Measurements from ENCODE around the gene NRG3.
"Not testable (repeated sequence)": the region's sequence is repeated elsewhere in the genome, so short reads cannot be mapped to it uniquely, and the experiment has no call there.

The NRG3 gene

DNA sequence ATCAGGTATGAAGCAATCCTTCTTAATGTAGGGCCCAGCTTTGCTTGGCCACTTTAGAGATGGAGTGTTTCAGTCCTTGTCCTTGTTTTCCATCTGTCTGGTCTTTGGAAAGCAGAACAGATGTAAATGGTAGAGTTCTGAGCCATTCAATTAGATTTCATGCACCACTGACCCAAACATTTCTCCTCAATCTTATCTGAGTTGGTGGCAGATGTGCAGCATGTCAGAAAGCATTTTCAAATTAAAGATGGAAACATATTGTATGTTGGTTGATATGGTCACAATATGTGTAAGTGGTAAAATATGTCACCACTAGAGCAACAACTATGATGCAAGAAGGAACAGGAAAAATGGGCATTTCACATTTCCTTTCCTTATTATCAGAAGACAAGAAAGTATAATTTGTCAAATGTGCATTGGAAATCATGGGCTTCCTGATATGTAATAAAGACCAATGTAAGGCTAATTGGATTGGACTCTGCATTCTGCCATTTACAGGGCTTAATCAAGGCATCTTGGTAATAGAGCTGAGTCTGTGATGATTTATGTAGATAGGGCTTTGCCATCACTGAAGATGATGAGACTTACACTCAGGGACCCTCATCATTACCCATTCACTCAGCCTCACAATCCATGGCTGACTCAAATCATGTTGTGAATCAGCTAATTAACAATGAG is 750.7 kb downstream of the NRG3 start:
- no peak for DNase-seq

DNA sequence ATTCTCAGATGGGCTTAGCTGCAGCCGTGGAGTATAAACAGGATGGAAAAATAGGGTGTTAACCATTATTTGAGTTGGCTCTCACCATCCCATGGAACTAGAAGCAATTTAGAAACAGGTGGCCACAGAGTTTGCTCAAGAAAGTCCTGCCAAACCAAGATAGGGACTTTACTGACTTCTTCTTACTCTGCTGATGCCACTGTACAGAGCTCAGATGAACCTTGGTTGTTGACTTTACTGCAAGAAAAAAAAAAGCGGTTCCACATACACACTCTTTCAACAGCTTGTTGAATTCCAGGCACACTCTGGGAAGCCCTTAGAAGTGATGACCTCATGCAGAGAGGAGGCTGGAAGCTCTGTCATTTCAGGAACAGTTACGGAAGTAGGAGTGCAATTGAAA is 753.4 kb downstream of the NRG3 start:
- DNase-seq: peak; percentile 38

DNA sequence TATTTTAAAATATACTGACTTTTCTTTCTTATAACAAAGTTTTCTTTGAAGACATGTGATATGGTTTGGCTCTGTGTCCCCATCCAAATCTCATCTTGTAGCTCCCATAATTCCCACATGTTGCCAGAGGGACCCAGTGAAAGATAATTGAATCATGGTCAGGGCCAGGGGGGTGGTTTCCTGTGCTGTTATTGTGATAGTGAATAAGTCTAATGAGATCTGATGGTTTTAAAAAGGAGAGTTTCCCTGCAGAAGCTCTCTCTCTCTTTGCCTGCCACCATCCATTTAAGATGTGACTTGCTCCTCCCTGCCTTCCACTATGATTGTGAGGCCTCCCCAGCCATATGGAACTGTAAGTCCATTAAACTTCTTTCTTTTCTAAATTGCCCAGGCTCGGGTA is 768.1 kb downstream of the NRG3 start:
- no peak for DNase-seq

DNA sequence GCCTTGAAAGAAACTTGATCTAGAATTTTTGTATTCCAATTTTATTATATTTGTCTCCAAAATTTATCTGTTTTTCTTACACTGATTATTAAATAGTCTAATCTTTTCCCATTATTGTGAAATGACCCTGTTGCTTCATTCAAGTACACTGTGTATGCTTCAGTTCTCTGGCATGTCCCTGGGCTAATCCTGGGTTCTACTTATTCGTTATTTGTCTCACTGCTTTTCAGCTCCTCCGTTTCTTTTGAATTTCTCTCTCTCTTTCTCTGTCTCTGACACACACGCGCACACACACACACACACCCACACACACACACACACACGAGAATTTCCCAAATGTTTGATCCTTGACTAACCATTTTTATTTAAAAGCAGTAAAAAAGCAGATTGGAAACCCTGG is 768.6 kb downstream of the NRG3 start:
- no peak for DNase-seq

DNA sequence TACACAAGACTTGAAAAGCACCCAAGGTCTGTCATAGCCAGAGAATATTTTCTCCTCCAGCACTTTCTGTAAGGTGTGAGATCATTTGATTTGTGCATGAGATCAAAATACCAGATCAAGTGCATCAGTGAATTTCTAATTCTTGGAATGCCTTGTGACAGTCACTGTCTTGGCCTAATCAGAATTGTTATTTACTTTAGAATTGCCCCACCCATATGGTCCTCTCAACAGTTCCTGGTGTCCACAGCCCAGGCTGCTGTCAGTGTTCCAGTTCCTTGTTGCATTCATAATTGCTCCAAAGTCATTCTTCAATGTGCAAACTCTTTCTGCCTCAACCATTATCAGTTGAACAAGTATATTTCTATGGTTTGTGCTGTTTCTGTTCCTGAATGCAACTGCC is 770.2 kb downstream of the NRG3 start:
- no peak for DNase-seq

DNA sequence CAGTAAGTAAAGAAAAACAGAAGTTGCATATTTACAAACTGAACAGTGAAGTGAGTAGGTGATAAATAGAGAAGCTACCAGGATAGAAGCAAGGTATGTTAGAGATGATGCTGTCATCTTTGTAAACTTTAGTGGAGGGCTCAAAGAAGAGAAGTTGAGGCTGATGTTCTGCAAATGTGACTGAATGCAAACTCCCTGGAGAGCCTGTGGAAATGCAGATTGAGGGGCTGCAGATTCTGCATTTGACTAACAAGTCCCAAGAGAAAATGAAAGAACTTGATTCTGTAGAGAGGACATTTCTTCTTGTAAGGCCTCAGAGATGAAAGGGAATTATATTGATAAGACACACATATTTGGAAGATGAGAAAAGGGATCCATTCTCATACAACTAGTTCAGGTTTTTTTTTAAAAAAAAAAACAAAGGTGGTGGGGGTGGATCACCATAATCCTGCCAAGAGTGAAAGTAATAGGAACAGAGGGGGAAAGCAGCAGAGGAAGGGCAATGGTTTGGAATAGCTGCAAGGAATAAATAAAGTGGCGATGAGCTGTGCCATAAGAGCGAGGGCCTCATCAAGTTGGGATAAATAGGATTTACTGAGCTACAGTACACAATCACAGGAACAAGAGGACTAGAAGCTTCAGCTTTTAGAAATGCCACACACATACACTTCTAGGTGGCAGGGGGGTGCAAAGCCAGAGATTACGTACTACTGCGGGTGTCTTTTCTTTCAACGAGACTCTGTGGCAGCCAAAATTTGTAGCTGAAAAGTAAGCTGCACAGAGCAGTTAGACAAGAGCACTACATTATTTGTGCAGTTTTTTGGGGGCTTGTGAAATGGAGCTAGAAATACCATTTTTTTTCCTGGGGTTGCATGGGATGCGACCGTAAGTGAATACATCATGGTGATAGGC is 778.5 kb downstream of the NRG3 start:
- no peak for DNase-seq

DNA sequence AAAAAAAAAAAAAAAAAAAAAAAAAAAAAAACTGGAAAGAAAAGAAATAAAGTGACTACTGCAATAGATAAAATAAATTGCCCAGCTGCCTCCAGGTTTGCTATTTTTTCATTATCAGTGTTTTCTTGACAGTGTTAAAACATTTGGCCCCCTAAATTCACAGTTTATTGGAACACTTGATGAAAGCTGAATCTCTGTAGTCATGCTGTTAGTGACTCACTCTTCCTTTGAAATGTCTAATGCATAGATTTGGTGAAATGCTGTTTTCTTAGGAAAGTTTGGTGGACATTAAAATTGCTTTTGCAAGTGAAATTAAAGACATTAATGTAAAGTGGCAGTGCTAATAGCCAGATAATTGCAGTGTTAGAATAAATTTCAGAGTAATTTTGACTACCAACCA is 785.2 kb downstream of the NRG3 start:
- no peak for DNase-seq

DNA sequence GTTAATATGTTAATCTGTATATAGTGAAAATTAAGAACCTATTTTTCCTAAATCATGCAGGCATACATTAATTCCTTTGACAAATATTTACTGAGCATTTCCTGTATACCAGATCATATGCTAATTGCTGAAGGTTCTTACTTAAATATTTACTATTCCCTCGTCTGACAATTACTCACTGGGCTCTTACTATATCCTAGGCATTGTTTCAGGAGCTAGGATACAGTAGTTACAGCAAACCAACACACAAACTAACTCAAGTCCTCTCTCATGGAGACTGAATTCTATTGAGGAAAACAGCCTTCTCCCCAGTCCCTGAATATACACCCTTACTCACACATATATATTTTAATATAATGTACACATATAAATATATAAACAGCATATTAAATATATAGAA is 786.0 kb downstream of the NRG3 start:
- peak; percentile 9 for DNase-seq

DNA sequence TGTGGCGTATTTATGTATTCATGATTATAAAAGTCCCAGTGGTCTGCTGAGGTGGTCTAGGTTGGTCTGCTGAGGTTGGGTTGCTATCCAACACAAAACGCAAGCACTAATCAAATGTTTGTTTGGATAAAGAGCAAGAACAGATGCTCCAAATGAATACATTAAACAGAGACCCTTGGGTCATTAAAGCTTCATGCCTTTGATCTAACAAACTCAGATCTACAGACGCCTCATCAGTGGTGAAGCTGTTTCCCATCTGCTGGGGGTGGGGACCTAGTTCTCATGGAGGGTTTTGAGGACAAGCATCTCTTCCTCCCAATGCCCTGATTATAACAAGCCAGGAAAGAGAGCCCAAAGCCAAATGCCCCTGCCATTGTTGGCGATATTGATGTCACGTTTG is 786.7 kb downstream of the NRG3 start:
- DNase-seq: no peak

DNA sequence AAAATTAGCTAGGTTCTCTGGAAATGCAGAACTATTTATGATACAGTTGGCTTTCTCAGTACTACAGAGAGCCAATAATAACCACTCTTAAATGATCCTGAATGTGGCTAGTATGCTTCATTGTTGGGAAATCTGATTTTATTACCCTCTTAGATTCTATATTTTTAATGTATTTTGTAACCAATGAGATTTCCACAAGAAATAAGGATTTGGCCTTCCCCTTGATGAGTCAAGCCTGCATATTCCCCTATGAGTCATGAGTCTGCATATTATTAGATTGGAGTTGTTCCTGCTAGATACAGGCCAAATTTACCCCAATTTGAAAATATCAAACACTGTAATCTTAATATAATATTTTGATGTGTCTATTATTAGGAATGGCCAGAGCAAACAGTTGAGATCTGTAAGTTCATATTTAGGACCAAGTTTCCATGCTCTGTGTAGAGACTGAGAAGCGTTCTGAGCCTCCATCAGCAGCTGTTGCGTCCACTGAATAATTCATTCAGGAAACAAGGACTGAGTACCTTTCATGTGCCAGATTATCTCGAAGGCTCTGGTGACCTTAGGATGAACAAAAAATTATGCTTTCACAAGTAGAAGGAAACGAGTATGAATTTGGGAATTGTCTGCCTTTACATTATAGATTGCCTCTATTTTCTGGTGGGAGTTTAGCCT is 793.4 kb downstream of the NRG3 start:
- no peak for DNase-seq

DNA sequence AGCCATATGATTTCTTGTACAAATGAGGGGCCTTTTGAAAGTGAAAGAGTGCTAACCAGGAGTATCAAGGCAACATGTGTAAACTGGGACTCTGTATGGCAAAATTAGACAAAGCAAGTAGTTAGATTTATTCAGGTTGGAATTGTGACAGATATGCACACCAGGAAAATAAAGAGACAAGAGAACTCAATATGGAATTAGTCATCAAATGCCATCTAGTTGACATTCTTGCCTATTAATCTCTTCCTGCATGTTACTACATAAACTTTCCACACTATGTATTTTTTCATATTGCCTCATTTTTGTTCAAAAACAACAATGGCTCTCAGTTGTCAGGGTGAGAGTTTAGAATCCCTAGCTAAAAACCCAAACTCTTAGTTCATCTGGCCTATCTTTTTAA is 799.0 kb downstream of the NRG3 start:
- DNase-seq: no peak

DNA sequence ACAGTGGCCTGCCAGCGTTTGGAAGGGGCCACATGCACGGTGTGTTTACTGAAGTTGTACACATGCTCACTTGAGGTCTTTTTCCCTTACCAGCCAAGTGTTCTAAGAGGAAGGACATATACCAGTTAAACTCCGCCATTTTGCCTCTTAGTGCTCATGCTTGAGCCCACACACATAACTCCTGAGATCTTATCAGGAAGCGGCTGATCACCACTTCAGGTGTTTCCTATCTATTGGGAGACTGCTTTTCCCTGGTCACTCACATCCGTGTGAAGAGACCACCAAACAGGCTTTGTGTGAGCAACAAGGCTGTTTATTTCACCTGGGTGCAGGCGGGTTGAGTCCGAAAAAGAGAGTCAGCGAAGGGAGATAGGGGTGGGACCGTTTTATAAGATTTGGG is 802.9 kb downstream of the NRG3 start:
- DNase-seq: not testable (repeated sequence)

DNA sequence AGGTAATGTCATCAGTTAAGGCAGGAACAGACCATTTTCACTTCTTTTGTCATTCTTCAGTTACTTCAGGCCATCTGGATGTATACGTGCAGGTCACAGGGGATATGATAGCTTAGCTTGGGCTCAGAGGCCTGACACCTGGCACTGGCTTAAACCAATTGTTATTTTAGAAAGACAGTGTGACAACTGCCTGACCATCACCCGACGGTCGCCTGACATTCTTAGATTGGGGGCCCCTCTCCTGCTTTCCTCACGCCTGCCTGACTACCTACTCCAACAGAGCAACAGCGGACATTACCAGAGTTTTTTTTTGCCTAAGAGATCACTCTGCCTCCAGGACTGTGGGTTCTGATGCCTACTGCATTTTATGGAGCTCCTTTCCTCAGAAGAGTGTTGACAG is 803.5 kb downstream of the NRG3 start:
- not testable (repeated sequence) for DNase-seq

DNA sequence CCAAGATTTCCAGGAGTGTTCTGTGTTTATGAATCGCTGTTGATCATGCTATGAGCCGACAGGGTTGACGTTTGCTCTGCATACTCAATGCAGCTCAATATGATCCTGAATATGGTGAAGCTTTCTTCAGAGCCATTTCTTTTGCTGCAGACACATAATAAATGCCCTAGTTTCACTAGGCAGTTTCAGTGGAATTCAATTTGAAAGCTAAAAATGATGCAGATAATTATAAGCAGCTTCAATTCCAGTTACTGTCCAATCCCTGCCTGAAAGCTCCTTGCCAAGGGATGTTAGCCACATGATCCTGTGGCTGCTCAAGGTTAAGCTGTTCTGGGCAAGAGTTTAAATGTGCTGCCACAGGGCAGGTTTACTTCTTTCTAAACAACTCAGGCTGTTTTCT is 805.6 kb downstream of the NRG3 start:
- DNase-seq: no peak

DNA sequence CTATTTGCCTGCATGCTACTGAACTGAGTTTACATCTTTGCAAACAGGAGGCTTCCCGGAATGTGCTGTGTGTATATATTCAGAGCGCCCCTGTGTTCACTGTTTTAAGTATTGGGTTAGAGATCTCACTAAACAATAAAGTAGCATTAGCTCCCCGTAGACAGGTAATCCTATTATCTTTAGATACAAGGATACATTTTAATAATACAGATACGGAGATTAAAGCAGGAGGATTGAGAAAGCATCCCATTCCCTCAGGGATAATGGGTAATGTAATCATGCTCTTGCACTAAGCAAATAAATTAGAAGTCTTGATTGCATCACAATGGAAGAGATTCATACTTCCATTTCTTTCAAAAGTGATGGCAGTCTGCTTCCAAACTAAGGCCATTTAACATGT is 809.0 kb downstream of the NRG3 start:
- DNase-seq: no peak

DNA sequence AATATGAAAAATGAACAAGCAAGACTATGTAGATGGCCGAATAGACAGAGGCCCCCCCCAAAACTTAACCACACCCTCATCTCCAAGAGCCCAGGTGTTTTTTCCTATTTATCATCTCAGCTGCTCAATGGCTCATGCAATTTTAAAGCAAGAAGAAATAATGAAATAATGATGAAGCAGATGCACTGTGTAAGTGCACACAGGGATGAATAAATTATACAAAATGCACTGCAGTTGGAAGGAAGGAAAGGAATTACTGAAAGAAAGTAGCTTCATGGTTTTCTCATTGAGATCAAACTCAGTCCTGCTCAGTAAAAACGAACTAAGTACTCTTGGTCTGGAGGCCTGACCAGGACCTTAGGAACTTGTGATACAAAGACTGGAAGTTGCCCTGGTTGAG is 810.1 kb downstream of the NRG3 start:
- no peak for DNase-seq

DNA sequence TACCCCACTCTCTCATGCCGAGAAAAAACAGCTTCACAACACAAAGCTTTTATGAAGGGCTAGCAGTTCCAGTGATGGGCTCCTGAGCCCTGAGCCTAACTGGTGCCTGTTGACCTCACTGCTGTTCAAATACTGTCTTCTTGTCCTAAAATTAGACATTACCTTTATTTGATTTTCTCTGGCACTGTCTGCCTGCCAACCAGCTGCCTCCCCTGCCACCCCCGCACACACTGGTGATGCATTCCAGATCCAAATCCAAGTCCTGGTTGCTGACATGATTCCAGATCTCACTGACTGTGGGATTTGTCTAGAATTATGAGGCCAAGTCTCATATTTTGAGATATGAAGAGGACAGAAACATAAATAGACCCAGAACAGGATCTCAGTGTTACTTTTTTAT is 816.2 kb downstream of the NRG3 start:
- DNase-seq: no peak

DNA sequence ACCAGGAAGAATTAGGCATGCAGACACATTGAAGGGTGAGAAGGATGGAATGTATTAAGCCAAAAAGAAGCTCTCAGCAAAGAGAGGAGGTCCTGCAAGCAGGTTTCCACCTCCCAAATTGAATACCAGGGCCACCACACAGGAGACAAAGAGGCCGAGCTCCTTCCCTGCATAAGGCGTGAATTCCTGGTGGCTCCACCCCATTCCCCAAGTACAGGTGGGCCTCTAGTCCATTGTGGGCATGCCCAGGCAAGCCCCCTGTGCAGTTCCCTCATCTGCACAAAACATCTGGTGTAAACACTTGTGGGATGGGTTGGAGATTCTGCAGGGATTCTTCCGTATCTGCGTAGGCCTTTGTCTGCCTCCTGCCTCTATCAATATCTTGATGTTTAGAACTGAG is 817.5 kb downstream of the NRG3 start:
- DNase-seq: no peak

DNA sequence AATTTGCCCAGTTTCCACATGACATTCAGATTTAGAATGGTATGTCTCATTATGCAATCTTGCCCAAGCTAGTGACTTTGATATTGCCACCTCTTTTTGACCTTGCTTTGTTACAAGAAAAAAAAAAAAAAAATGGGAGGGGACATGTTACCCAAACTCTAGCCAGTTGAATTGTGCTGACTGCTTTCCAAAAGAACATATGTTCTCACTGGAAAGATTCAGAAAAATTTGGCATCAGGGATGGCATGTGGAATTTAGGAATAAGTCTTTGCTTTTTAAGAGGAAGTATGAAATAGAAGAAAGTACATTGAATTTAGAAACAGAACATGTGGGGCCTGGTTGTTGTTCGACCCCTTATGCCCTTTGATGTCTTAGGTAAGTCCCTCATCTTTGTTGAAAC is 846.8 kb downstream of the NRG3 start:
- no peak for DNase-seq

DNA sequence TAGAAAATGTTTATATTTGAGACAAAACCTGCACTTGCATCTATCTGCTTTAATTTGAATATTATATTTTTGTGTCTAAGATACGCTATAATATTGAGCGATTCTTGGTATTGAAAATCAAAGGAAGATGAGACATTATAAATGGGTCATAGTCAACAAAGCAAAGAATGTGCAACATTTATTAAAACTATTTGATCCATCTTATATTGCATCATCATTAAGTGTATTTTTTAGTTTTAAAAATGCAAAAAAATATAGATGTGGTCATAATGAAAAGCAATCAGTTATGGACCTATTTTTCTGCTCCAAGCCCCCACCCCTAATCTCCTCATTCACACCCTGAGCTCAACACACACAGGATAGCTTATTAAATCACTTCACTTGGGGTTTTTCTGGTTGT is 847.3 kb downstream of the NRG3 start:
- no peak for DNase-seq

DNA sequence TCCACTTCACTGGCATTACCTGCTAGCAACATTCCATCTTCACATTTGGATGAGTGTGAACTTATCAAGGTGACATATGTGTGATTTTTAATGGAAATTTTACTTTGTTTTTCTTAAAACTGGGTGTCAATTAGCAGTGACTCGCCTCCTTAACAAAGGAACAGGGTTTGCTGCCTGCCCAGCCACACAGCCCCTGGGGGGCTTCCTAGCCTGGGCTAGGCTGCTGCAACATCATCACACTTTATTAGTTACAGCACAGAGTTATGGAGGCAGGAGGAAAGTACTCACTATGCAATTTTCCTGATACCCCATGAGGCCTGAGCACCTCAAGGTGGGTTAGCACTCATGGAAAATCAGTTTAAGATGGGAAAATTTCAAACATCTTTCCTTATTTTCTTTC is 861.3 kb downstream of the NRG3 start:
- DNase-seq: no peak

DNA sequence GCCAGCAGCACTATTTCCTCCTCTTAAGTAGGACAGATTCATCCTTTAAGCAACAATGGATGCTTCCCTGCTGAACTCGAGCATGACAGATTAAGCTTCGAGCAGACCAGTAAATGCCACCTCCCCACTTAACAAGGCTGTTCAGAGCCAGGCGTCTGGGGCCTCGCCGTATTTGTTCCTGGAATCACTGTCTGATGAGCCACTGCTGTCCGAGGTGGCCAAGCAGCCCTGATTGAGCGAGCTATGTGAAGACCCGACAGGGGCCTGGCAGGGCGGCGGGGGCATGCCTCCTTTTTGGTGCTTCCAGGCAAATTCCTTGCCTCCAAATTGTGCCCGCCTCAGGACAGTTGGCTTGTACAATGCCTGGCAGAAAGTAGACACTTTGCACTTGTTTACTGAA is 862.6 kb downstream of the NRG3 start:
- DNase-seq: no peak

DNA sequence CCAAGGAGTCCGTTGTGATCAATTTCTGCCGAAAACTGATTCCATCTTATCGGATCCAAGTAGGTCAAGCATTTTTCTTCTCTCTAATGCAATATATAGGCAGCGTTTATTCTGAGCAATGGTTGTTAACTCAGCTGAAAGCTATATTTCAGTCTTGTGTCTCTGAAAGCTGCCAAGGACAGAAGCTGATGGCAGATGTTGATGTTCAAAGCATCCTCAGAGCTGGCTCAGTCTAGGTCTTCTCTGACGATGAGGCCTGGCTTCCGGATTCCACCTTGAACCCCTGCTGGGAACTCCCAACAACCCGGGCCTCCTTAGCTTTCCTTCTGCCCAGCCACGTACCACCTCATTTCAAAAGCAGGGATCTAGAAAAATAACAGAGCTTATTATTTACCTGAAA is 863.6 kb downstream of the NRG3 start:
- no peak for DNase-seq

DNA sequence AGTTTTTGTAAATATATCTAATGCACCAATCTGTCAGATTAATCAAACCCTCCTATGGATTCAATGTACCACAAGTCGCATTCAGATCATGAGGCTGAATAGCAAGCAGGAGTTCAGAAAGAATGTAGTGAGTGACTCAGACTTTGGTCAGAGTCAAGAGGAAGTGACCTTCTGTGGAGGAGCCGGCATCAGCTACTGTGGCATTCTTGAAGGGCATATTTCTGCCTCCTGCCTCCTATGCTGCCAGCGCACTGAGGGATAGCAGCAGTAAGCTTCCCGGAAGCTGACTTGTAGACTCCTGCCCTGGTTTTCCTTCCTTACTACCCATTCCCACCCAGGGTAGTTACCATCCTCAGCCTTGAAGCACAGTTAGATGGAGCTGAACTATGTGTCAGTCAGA is 867.5 kb downstream of the NRG3 start:
- no peak for DNase-seq
